ENCODE data around the gene SLC15A4.

The SLC15A4 gene

DNA sequence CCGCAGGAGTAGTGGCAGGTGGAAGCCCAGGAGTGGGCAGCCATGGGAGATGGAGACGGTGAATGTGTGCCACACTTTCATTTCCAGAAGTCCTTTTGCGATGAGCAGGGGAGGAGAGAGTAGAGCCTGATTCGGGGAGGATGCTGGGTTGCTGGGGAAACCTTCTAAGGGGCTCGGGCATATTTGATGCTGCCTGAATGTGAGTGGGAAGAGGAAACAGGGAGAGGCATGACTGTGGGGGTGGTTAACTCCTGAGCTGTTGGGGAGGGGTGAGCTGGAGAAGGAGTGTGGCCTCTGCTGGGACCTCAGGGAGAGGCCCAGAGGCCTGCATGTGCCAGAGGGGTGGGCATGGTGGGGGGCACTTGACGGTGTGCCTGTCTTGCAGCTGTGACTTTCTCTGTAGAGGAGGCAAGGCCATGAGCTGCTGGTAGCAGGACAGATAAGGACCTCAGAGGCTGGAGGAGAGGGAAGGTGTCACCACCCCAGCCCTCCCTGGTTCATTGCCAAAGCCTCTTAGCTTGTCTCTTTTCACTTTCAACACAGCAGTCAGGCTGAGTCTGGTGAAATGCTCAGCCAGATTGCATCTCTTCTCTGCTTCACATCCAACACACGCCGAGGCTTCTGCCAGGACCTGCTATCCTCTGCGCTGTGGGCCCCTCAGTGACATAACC, 40.9 kb upstream of the SLC15A4 start:
- H3K4me1 ChIP-seq (ENCODE audit: low read depth, poor library complexity, severe bottlenecking), result no peaks in the 10 kb centered on the region
- H2AFZ ChIP-seq (ENCODE audit: low read depth), result no peak overlapping the region
- no peaks in the 10 kb centered on the region for H4K20me1 ChIP-seq (ENCODE audit: insufficient read depth)
- H3K79me2 ChIP-seq (ENCODE audit: insufficient read depth, low read depth), result no peaks in the 10 kb centered on the region
- TF ChIP-seq, protein P1, sequence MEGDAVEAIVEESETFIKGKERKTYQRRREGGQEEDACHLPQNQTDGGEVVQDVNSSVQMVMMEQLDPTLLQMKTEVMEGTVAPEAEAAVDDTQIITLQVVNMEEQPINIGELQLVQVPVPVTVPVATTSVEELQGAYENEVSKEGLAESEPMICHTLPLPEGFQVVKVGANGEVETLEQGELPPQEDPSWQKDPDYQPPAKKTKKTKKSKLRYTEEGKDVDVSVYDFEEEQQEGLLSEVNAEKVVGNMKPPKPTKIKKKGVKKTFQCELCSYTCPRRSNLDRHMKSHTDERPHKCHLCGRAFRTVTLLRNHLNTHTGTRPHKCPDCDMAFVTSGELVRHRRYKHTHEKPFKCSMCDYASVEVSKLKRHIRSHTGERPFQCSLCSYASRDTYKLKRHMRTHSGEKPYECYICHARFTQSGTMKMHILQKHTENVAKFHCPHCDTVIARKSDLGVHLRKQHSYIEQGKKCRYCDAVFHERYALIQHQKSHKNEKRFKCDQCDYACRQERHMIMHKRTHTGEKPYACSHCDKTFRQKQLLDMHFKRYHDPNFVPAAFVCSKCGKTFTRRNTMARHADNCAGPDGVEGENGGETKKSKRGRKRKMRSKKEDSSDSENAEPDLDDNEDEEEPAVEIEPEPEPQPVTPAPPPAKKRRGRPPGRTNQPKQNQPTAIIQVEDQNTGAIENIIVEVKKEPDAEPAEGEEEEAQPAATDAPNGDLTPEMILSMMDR (conservative IDR thresholded peaks at IDR 0.05; ENCODE audit: low read depth, low read length), result no peak
- H3K9ac ChIP-seq, result no peak overlapping the region
- no peak overlapping the region for H3K27ac ChIP-seq
- no peak overlapping the region for H3K4me2 ChIP-seq
- H3K4me3 ChIP-seq (IDR thresholded peaks at IDR 0.05; ENCODE audit: insufficient read depth, low read depth, low read length), result no peak overlapping the region
- H3K36me3 ChIP-seq (ENCODE audit: insufficient read depth), result no peaks in the 10 kb centered on the region
- H3K27me3 ChIP-seq (ENCODE audit: insufficient read depth, low read depth), result no peaks in the 10 kb centered on the region

DNA sequence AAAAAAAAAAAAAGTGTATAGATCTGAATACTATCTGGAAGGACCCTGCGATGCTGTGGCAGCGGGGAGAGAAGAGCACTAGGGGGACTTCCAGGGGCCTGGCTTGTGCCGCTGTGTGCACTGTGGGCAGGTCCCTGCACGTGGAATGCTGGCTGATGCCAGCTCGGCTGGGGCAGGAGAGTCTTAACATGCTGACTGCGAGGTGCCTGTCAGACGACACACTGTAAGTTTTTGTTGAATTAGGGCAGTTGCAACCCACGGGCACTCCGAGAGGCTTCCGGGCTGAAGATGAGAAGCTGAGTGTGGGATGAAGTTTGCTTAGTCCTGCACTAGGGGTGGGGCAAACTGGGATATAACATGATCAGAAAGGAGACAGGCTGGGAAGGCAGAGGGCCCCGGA, 40.2 kb upstream of the SLC15A4 start:
- H4K20me1 ChIP-seq (ENCODE audit: insufficient read depth), result no peaks in the 10 kb centered on the region
- no peak overlapping the region for H3K9ac ChIP-seq
- H3K36me3 ChIP-seq (ENCODE audit: insufficient read depth), result no peaks in the 10 kb centered on the region
- H3K27ac ChIP-seq, result no peak overlapping the region
- no peak overlapping the region for H3K4me2 ChIP-seq
- TF ChIP-seq, protein P1 (conservative IDR thresholded peaks at IDR 0.05; ENCODE audit: low read depth, low read length), result no peak
- H3K79me2 ChIP-seq (ENCODE audit: insufficient read depth, low read depth), result no peaks in the 10 kb centered on the region
- no peak overlapping the region for H3K4me3 ChIP-seq (IDR thresholded peaks at IDR 0.05; ENCODE audit: insufficient read depth, low read depth, low read length)
- H2AFZ ChIP-seq (ENCODE audit: low read depth), result no peak overlapping the region
- H3K4me1 ChIP-seq (ENCODE audit: low read depth, poor library complexity, severe bottlenecking), result no peaks in the 10 kb centered on the region
- H3K27me3 ChIP-seq (ENCODE audit: insufficient read depth, low read depth), result no peaks in the 10 kb centered on the region

DNA sequence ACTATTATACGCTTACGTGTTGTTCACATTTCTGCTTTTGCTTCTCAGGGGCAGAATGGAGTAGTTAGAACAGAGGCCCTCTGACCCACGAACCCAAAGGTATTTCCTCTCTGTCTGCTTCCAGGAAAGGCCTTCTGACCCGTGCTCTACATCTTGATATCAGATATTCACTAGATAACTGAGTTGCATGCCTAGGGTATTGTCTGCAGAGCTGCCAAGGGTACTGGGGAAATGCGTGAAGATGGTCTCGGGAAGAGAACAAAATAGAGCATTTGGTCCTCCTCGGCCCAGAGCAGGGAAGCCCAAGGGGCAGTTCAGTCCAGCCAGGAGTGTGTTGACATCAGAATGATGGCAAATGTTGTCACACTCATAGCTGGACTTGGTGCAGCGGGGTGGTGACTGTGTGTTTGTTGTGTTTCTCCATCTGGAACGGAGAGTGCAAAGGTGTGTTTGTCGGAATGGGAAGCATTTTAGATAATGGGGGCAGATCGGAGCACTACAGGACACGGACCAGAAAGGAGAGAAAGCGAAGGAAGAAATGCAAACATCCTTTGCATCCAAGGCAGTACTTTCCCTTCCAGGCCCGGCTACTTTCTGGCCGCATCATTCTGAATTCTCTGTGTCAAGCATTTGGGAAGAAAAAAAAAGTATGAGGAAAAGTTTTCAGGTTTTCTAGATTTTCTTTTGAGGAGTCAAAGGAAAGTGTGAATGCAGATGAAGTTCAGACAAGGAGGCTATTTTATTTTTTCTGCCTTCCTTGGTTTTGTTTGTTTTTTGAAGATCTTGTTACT, 37.7 kb upstream of the SLC15A4 start:
- Histone ChIP-seq H3K4me3 (IDR thresholded peaks at IDR 0.05; ENCODE audit: insufficient read depth, low read depth, low read length) (no peak overlapping the region), H3K9ac (no peak overlapping the region), H3K27me3 (ENCODE audit: insufficient read depth, low read depth) (no peaks in the 10 kb centered on the region), H4K20me1 (ENCODE audit: insufficient read depth) (no peaks in the 10 kb centered on the region), H3K4me2 (no peak overlapping the region), H3K27ac (no peak overlapping the region), H3K36me3 (ENCODE audit: insufficient read depth) (no peaks in the 10 kb centered on the region), H2AFZ (ENCODE audit: low read depth) (no peak overlapping the region), H3K79me2 (ENCODE audit: insufficient read depth, low read depth) (no peaks in the 10 kb centered on the region), H3K4me1 (ENCODE audit: low read depth, poor library complexity, severe bottlenecking) (no peaks in the 10 kb centered on the region)
- TF ChIP-seq, protein P1 (conservative IDR thresholded peaks at IDR 0.05; ENCODE audit: low read depth, low read length), result no peak

DNA sequence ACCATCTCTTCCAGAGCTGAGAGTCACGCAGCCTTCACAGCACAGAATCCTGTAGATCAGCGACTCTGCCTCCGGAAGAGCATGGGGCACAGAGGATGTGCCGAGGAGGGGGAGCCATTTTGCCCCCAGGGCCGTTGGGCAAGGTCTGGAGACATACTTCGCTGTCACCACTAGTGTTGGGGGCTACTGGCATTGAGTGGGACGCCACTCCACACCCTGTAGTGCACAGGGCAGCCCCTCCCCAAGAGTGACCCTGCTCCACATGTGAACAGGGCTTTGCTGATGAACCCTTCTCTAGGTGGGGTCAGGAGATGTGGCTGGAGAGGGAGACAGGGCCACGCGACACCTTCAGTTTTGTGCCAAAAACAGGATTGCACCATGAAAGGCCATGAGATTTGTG, 35.6 kb upstream of the SLC15A4 start:
- H3K36me3 ChIP-seq (ENCODE audit: insufficient read depth), result no peaks in the 10 kb centered on the region
- no peak overlapping the region for H3K4me3 ChIP-seq (IDR thresholded peaks at IDR 0.05; ENCODE audit: insufficient read depth, low read depth, low read length)
- H3K79me2 ChIP-seq (ENCODE audit: insufficient read depth, low read depth), result no peaks in the 10 kb centered on the region
- TF ChIP-seq, protein P1 (conservative IDR thresholded peaks at IDR 0.05; ENCODE audit: low read depth, low read length), result no peak
- no peak overlapping the region for H2AFZ ChIP-seq (ENCODE audit: low read depth)
- H4K20me1 ChIP-seq (ENCODE audit: insufficient read depth), result no peaks in the 10 kb centered on the region
- H3K9ac ChIP-seq, result no peak overlapping the region
- no peaks in the 10 kb centered on the region for H3K4me1 ChIP-seq (ENCODE audit: low read depth, poor library complexity, severe bottlenecking)
- H3K27me3 ChIP-seq (ENCODE audit: insufficient read depth, low read depth), result no peaks in the 10 kb centered on the region
- H3K27ac ChIP-seq, result no peak overlapping the region
- no peak overlapping the region for H3K4me2 ChIP-seq
